ENCODE measurements around the gene PPEF2. TPM values are rescaled to one million over a fixed set of nuclear protein-coding genes. Genes with fewer than 3 reads are reported as not detected.
"Not testable (repeated sequence)": the region's sequence is repeated elsewhere in the genome, so short reads cannot be mapped to it uniquely, and the experiment has no call there.

Gene PPEF2
- total RNA-seq, 2 donors from 2014 or later, result 0.10 to 0.15 TPM

GRCh38 chr4:75916091-75916661 lies 13.9 kb upstream of the PPEF2 start:
- peaks cover 10% of the 10 kb centered on the region for H3K36me3 Mint-ChIP-seq (ENCODE audit: low read depth)
- peak; percentile 86 for ATAC-seq
- H3K27ac Mint-ChIP-seq, result no peak overlapping the region

GRCh38 chr4:75912968-75913367 lies 10.7 kb upstream of the PPEF2 start:
- no peak overlapping the region for H3K4me3 Mint-ChIP-seq
- no peak overlapping the region for H3K27ac Mint-ChIP-seq
- H3K9me3 ChIP-seq (ENCODE audit: control insufficient read depth, low read length, poor library complexity, severe bottlenecking), result no peaks in the 10 kb centered on the region
- peaks cover 2% of the 10 kb centered on the region for H3K4me1 Mint-ChIP-seq
- DNase-seq (no peak), ATAC-seq (no peak)
- no peaks in the 10 kb centered on the region for H3K27me3 Mint-ChIP-seq
- H3K36me3 Mint-ChIP-seq (ENCODE audit: low read depth), result peaks cover 14% of the 10 kb centered on the region

More at GRCh38 chr4:75916091-75916661, 13.9 kb upstream of the PPEF2 start:
- peak in 1 of 3 donors; percentile 47 for DNase-seq
- Mint-ChIP-seq H3K27me3 (no peaks in the 10 kb centered on the region), H3K4me3 (no peak overlapping the region), H3K4me1 (peaks cover 2% of the 10 kb centered on the region)
- H3K9me3 ChIP-seq (ENCODE audit: control insufficient read depth, low read length, poor library complexity, severe bottlenecking), result no peaks in the 10 kb centered on the region

DNA sequence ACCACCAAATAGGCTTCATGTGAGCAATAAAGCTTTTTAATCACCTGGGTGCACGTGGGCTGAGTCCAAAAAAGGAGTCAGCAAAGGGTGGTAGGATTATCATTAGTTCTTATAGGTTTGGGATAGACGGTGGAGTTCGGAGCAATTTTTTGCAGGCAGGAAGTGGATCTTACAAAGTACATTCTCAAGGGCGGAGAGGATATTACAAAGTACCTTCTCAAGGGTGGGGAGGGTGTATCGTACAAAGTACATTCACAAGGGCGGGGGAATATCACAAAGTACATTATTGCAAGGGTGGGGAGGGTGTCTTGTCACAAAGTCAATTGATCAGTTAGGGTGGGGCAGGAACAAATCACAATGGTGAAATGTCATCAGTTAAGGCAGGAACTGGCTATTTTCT lies 8.6 kb upstream of the PPEF2 start:
- peaks cover 14% of the 10 kb centered on the region for H3K36me3 Mint-ChIP-seq (ENCODE audit: low read depth)
- not testable (repeated sequence) for H3K27ac Mint-ChIP-seq; H3K9me3 ChIP-seq (ENCODE audit: control insufficient read depth, low read length, poor library complexity, severe bottlenecking); H3K4me3 Mint-ChIP-seq; H3K4me1 Mint-ChIP-seq; DNase-seq; H3K27me3 Mint-ChIP-seq; ATAC-seq

- ATAC-seq, result no peak
- Mint-ChIP-seq H3K36me3 (ENCODE audit: low read depth) (peaks cover 14% of the 10 kb centered on the region), H3K27ac (no peak overlapping the region), H3K4me3 (no peak overlapping the region), H3K27me3 (peaks cover 6% of the 10 kb centered on the region), H3K4me1 (no peaks in the 10 kb centered on the region)
- DNase-seq, result no peak
- H3K9me3 ChIP-seq (ENCODE audit: control insufficient read depth, low read length, poor library complexity, severe bottlenecking), result no peaks in the 10 kb centered on the region
Measured at GRCh38 chr4:75909405-75909804, 7.2 kb upstream of the PPEF2 start.

GRCh38 chr4:75908555-75908954 lies 6.3 kb upstream of the PPEF2 start:
- ATAC-seq (no peak), DNase-seq (no peak)
- Mint-ChIP-seq H3K4me3 (no peak overlapping the region), H3K36me3 (ENCODE audit: low read depth) (peaks cover 14% of the 10 kb centered on the region), H3K27me3 (peaks cover 6% of the 10 kb centered on the region), H3K4me1 (no peaks in the 10 kb centered on the region), H3K27ac (no peak overlapping the region)
- H3K9me3 ChIP-seq (ENCODE audit: control insufficient read depth, low read length, poor library complexity, severe bottlenecking), result no peaks in the 10 kb centered on the region

GRCh38 chr4:75907966-75908365 lies 5.7 kb upstream of the PPEF2 start:
- DNase-seq (no peak), ATAC-seq (no peak)
- peaks cover 9% of the 10 kb centered on the region for H3K36me3 Mint-ChIP-seq (ENCODE audit: low read depth)
- no peak overlapping the region for H3K27ac Mint-ChIP-seq
- H3K4me1 Mint-ChIP-seq, result no peaks in the 10 kb centered on the region
- no peak overlapping the region for H3K4me3 Mint-ChIP-seq
- H3K9me3 ChIP-seq (ENCODE audit: control insufficient read depth, low read length, poor library complexity, severe bottlenecking), result no peaks in the 10 kb centered on the region
- H3K27me3 Mint-ChIP-seq, result peaks cover 6% of the 10 kb centered on the region

DNA sequence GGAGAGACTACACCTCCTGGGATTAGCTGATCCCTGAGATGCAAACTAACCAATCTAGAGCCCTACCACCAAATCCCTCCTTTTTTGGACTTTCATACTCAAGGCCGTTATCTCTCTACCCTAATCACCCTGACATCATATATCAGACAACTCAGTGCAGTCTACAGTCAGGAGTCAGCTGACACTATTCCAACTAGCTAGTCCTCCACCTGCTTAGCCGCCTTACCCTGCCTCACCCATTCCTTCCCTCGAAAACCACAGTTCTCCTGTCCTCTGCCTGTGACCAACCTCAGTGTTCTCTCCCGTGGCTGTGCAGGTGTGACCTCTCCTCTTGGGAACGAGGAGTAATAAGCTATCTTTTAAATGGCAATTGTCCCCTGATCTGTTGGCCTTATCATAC lies 1.8 kb upstream of the PPEF2 start:
- H3K27me3 Mint-ChIP-seq, result peaks cover 6% of the 10 kb centered on the region
- H3K4me1 Mint-ChIP-seq, result no peaks in the 10 kb centered on the region
- no peaks in the 10 kb centered on the region for H3K36me3 Mint-ChIP-seq (ENCODE audit: low read depth)
- no peak for ATAC-seq
- no peak overlapping the region for H3K27ac Mint-ChIP-seq
- no peaks in the 10 kb centered on the region for H3K9me3 ChIP-seq (ENCODE audit: control insufficient read depth, low read length, poor library complexity, severe bottlenecking)
- no peak for DNase-seq
- H3K4me3 Mint-ChIP-seq, result no peak overlapping the region

GRCh38 chr4:75898536-75898935 lies 3.7 kb downstream of the PPEF2 start:
- Mint-ChIP-seq H3K27me3 (no peaks in the 10 kb centered on the region), H3K4me1 (peaks cover 5% of the 10 kb centered on the region), H3K36me3 (ENCODE audit: low read depth) (peaks cover 4% of the 10 kb centered on the region), H3K4me3 (no peak overlapping the region), H3K27ac (no peak overlapping the region)
- ATAC-seq, result no peak
- DNase-seq, result no peak
- H3K9me3 ChIP-seq (ENCODE audit: control insufficient read depth, low read length, poor library complexity, severe bottlenecking), result no peaks in the 10 kb centered on the region

DNA sequence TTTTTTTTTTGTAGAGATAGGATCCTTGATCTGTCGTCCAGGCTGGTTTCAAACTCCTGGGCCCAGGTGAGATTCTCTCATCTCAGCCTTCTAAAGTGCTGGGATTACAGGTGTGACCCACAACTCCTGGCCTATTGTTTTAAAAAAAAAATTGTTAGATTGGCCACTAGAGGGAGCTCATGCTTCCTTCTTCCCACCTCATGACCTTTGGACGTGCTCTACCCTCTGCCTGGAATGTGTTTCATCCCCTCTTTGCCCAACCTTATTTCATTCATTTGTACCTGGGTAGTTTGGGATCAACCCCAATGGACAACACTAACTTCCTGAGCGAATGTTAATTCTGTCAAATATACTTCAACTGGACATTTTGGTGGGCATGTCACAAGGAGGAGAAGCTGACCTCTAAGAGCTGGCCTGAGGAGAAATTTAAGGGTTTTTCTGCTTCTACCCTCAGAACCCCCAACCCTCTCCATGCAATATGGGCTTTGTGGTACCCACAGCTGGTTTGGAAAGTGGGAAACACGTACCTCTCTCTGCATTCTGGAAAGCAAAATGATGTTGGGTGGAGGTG lies 6.4 kb downstream of the PPEF2 start:
- peaks cover 4% of the 10 kb centered on the region for H3K36me3 Mint-ChIP-seq (ENCODE audit: low read depth)
- peaks cover 5% of the 10 kb centered on the region for H3K4me1 Mint-ChIP-seq
- ATAC-seq (peak; percentile 61), DNase-seq (no peak)
- H3K4me3 Mint-ChIP-seq, result no peak overlapping the region
- no peaks in the 10 kb centered on the region for H3K9me3 ChIP-seq (ENCODE audit: control insufficient read depth, low read length, poor library complexity, severe bottlenecking)
- H3K27me3 Mint-ChIP-seq, result no peaks in the 10 kb centered on the region
- no peak overlapping the region for H3K27ac Mint-ChIP-seq

DNA sequence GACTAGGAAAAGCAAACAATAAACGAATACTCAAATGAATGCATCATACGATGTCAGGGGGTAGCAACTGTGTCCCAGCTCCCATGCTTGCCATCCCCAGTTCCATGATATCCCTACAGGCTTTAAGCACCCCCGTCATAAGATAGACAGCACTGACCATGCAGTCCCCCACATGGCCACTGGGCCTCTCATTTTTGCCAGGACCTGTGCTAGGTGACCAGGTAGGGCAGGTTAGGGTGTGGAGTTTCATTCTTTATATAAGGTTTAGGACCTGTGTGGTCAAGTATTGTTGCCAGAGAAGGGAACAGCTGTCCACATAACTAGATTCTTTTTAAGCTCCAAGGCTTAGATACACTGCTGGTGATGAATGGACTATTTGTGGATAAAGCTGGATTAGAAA lies 9.7 kb downstream of the PPEF2 start:
- H3K36me3 Mint-ChIP-seq (ENCODE audit: low read depth), result peaks cover 4% of the 10 kb centered on the region
- no peak overlapping the region for H3K27ac Mint-ChIP-seq
- no peaks in the 10 kb centered on the region for H3K27me3 Mint-ChIP-seq
- H3K4me3 Mint-ChIP-seq, result no peak overlapping the region
- DNase-seq, result no peak
- no peak for ATAC-seq
- H3K4me1 Mint-ChIP-seq, result peaks cover 5% of the 10 kb centered on the region
- no peaks in the 10 kb centered on the region for H3K9me3 ChIP-seq (ENCODE audit: control insufficient read depth, low read length, poor library complexity, severe bottlenecking)

GRCh38 chr4:75891611-75892010 lies 10.6 kb downstream of the PPEF2 start:
- no peak overlapping the region for H3K4me3 Mint-ChIP-seq
- peaks cover under 1% of the 10 kb centered on the region for H3K36me3 Mint-ChIP-seq (ENCODE audit: low read depth)
- H3K27me3 Mint-ChIP-seq, result no peaks in the 10 kb centered on the region
- H3K9me3 ChIP-seq (ENCODE audit: control insufficient read depth, low read length, poor library complexity, severe bottlenecking), result no peaks in the 10 kb centered on the region
- ATAC-seq, result no peak
- H3K27ac Mint-ChIP-seq, result no peak overlapping the region
- H3K4me1 Mint-ChIP-seq, result peaks cover under 1% of the 10 kb centered on the region
- no peak for DNase-seq

GRCh38 chr4:75889537-75890199 lies 12.6 kb downstream of the PPEF2 start:
- no peaks in the 10 kb centered on the region for H3K9me3 ChIP-seq (ENCODE audit: control insufficient read depth, low read length, poor library complexity, severe bottlenecking)
- H3K27me3 Mint-ChIP-seq, result no peaks in the 10 kb centered on the region
- no peak for ATAC-seq
- no peaks in the 10 kb centered on the region for H3K4me1 Mint-ChIP-seq
- H3K36me3 Mint-ChIP-seq (ENCODE audit: low read depth), result no peaks in the 10 kb centered on the region
- no peak overlapping the region for H3K27ac Mint-ChIP-seq
- H3K4me3 Mint-ChIP-seq, result no peak overlapping the region
- no peak for DNase-seq

- Mint-ChIP-seq H3K4me3 (no peak overlapping the region), H3K36me3 (ENCODE audit: low read depth) (no peaks in the 10 kb centered on the region), H3K4me1 (no peaks in the 10 kb centered on the region), H3K27ac (no peak overlapping the region), H3K27me3 (peaks cover 5% of the 10 kb centered on the region)
- ATAC-seq, result no peak
- no peaks in the 10 kb centered on the region for H3K9me3 ChIP-seq (ENCODE audit: control insufficient read depth, low read length, poor library complexity, severe bottlenecking)
- no peak for DNase-seq
Measured at GRCh38 chr4:75886104-75886503, 16.1 kb downstream of the PPEF2 start.

- no peaks in the 10 kb centered on the region for H3K9me3 ChIP-seq (ENCODE audit: control insufficient read depth, low read length, poor library complexity, severe bottlenecking)
- Mint-ChIP-seq H3K27me3 (peaks cover 8% of the 10 kb centered on the region), H3K4me3 (no peak overlapping the region), H3K4me1 (peaks cover 4% of the 10 kb centered on the region), H3K27ac (no peak overlapping the region), H3K36me3 (ENCODE audit: low read depth) (no peaks in the 10 kb centered on the region)
- ATAC-seq (no peak), DNase-seq (no peak)
Measured at GRCh38 chr4:75881476-75881875, 20.8 kb downstream of the PPEF2 start.

Measured in T-helper 17 cell (primary cell).